Skin epidermis (tissue), 12 donors: ENCODE data around the gene SLIT3.

Source experiments
- H3K27ac ChIP-seq, 21 experiments: fragments of 200-600 bp; sonication (generic) in 11 of 21; one replicate each; pipeline ENCODE4 v1.5.0; 2020; ENCODE audit warnings: mild to moderate bottlenecking in 3 of 21, inconsistent platforms in 2 of 21, moderate library complexity in 2 of 21
- H3K4me3 ChIP-seq, 7 experiments: fragments of 200-600 bp; sonication (generic) in 2 of 7; one replicate each; pipeline ENCODE4 v1.5.0; 2020; ENCODE audit warnings: inconsistent platforms in 2 of 7, mild to moderate bottlenecking in 2 of 7, moderate library complexity in 1 of 7

SLIT3 gene

GRCh38 chr5:168699002-168699401, 601.9 kb downstream of the SLIT3 start:
- Histone ChIP-seq H3K27ac (peak overlapping the region in 1 of 21 experiments; percentile 26), H3K4me3 (no peak overlapping the region)

- Histone ChIP-seq H3K27ac (peak overlapping the region in 4 of 21 experiments; percentile 3 to 36 (median 20)), H3K4me3 (no peak overlapping the region)
Observed at GRCh38 chr5:168697034-168697720, 603.8 kb downstream of the SLIT3 start.

- Histone ChIP-seq H3K4me3 (no peak overlapping the region), H3K27ac (peak overlapping the region in 3 of 21 experiments; percentile 8 to 58 (median 9))
Observed at GRCh38 chr5:168696611-168697010, 604.3 kb downstream of the SLIT3 start.

GRCh38 chr5:168695301-168695835, 605.6 kb downstream of the SLIT3 start:
- H3K27ac ChIP-seq: no peak overlapping the region

GRCh38 chr5:168694289-168694688, 606.6 kb downstream of the SLIT3 start:
- Histone ChIP-seq H3K4me3 (no peak overlapping the region), H3K27ac (no peak overlapping the region)

More at GRCh38 chr5:168695301-168695835, 605.6 kb downstream of the SLIT3 start:
- no peak overlapping the region for H3K4me3 ChIP-seq

GRCh38 chr5:168693883-168694282, 607.1 kb downstream of the SLIT3 start:
- Histone ChIP-seq H3K4me3 (no peak overlapping the region), H3K27ac (peak overlapping the region in 1 of 21 experiments; percentile 11)

- Histone ChIP-seq H3K4me3 (no peak overlapping the region), H3K27ac (no peak overlapping the region)
Observed at GRCh38 chr5:168693297-168693696, 607.6 kb downstream of the SLIT3 start.

- no peak overlapping the region for H3K4me3 ChIP-seq
- no peak overlapping the region for H3K27ac ChIP-seq
Observed at GRCh38 chr5:168691891-168692290, 609.0 kb downstream of the SLIT3 start.

- H3K27ac ChIP-seq: no peak overlapping the region
- no peak overlapping the region for H3K4me3 ChIP-seq
Observed at GRCh38 chr5:168689260-168689659, 611.7 kb downstream of the SLIT3 start.

- Histone ChIP-seq H3K4me3 (no peak overlapping the region), H3K27ac (no peak overlapping the region)
Observed at GRCh38 chr5:168686837-168687236, 614.1 kb downstream of the SLIT3 start.

- Histone ChIP-seq H3K27ac (no peak overlapping the region), H3K4me3 (no peak overlapping the region)
Observed at GRCh38 chr5:168685566-168685965, 615.4 kb downstream of the SLIT3 start.

- H3K27ac ChIP-seq: peak overlapping the region in 1 of 21 experiments; percentile 29
- H3K4me3 ChIP-seq: no peak overlapping the region
Observed at GRCh38 chr5:168683927-168684295, 617.0 kb downstream of the SLIT3 start.

- H3K27ac ChIP-seq: peak overlapping the region in 1 of 21 experiments; percentile 29
- no peak overlapping the region for H3K4me3 ChIP-seq
Observed at GRCh38 chr5:168683247-168683926, 617.6 kb downstream of the SLIT3 start.

GRCh38 chr5:168681556-168682183, 619.3 kb downstream of the SLIT3 start:
- Histone ChIP-seq H3K4me3 (no peak overlapping the region), H3K27ac (peak overlapping the region in 7 of 21 experiments; percentile 2 to 51 (median 32))

- peak overlapping the region in 3 of 21 experiments; percentile 11 to 32 (median 16) for H3K27ac ChIP-seq
- H3K4me3 ChIP-seq: no peak overlapping the region
Observed at GRCh38 chr5:168680395-168680794, 620.5 kb downstream of the SLIT3 start.

- no peak overlapping the region for H3K27ac ChIP-seq
- no peak overlapping the region for H3K4me3 ChIP-seq
Observed at GRCh38 chr5:168679515-168679920, 621.4 kb downstream of the SLIT3 start.

- no peak overlapping the region for H3K4me3 ChIP-seq
- no peak overlapping the region for H3K27ac ChIP-seq
Observed at GRCh38 chr5:168676501-168676900, 624.4 kb downstream of the SLIT3 start.

- Histone ChIP-seq H3K4me3 (no peak overlapping the region), H3K27ac (no peak overlapping the region)
Observed at GRCh38 chr5:168675883-168676408, 625.0 kb downstream of the SLIT3 start.

GRCh38 chr5:168674893-168675482, 626.0 kb downstream of the SLIT3 start:
- Histone ChIP-seq H3K4me3 (no peak overlapping the region), H3K27ac (no peak overlapping the region)

- Histone ChIP-seq H3K4me3 (no peak overlapping the region), H3K27ac (no peak overlapping the region)
Observed at GRCh38 chr5:168672888-168673287, 628.1 kb downstream of the SLIT3 start.
